ENCODE measurements around the gene RAPGEF2. TPM values are rescaled to one million over a fixed set of nuclear protein-coding genes. Genes with fewer than 3 reads are reported as not detected.
"Not testable (repeated sequence)": the region's sequence is repeated elsewhere in the genome, so short reads cannot be mapped to it uniquely, and the experiment has no call there.

Gene RAPGEF2
- total and polyA plus RNA-seq, 10 donors: 4.4 to 115 (median 91.0) TPM

DNA sequence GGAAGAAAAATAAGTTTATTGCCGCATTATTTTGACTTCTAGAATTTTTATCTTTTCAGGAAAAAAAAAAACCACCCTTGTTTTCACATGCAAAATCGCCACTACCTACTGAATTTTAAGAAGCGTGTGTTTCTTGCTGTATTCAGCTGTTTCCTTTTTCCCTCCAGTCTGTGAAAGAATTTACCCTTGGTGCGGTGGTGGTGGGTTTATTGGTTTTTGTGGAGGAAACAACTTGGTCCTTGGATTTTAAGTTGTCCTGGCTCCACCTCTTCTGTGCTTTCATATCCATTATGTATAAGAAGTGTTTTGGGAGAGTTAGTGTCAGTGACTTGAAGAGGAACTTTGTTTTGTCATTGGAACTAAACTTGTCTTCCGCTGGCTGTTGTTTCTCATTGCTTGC, 8.1 kb downstream of the RAPGEF2 start:
- peaks cover 0 to 9% (median 0%) of the 10 kb centered on the region in 8 donors for H3K9me3 ChIP-seq
- no peak overlapping the region for H3K4me3 ChIP-seq
- H3K27me3 ChIP-seq (replicated peaks in 1 of 7): no peaks in the 10 kb centered on the region
- intact Hi-C loops (cut with DNase I; ENCODE audit: low total_unique reads): no loop called here
- TF ChIP-seq, protein P1, sequence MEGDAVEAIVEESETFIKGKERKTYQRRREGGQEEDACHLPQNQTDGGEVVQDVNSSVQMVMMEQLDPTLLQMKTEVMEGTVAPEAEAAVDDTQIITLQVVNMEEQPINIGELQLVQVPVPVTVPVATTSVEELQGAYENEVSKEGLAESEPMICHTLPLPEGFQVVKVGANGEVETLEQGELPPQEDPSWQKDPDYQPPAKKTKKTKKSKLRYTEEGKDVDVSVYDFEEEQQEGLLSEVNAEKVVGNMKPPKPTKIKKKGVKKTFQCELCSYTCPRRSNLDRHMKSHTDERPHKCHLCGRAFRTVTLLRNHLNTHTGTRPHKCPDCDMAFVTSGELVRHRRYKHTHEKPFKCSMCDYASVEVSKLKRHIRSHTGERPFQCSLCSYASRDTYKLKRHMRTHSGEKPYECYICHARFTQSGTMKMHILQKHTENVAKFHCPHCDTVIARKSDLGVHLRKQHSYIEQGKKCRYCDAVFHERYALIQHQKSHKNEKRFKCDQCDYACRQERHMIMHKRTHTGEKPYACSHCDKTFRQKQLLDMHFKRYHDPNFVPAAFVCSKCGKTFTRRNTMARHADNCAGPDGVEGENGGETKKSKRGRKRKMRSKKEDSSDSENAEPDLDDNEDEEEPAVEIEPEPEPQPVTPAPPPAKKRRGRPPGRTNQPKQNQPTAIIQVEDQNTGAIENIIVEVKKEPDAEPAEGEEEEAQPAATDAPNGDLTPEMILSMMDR (IDR thresholded peaks at IDR 0.05 in 8 of 11, conservative IDR thresholded peaks at IDR 0.05 in 3 of 11): no peak
- TF ChIP-seq POLR2A (IDR thresholded peaks at IDR 0.05) (no peak), POLR2AphosphoS5 (IDR thresholded peaks at IDR 0.05) (no peak)
- H3K36me3 ChIP-seq: no peaks in the 10 kb centered on the region
- no peak for DNase-seq
- WGBS, 5 donors: 34 to 50% (median 38%) methylated on average over 5 of the region's 5 CpGs
- H3K27ac ChIP-seq: peak overlapping the region in 1 of 8 donors; percentile 31
- H3K4me1 ChIP-seq: peaks cover 5 to 49% (median 24%) of the 10 kb centered on the region in 6 donors

DNA sequence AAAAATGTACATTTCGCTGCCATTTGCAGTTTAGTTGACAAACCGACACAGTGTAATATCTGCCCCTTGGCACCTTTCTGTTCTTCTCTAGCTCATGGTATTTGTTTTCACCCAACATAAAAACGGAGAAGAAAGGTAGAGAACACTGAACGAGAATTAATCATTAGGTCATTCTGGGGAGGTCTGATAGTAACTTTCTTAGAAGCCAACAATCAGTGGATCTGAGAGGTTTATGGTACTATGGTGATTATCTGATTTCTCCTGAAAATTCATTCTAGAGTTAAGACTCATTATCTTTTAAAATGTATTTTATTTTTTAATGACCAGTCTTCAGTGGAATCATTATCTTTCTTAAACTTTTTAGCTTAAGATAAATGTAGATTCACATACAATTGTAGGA, 8.5 kb downstream of the RAPGEF2 start:
- peaks cover 0 to 9% (median 0%) of the 10 kb centered on the region in 8 donors for H3K9me3 ChIP-seq
- peak overlapping the region in 1 of 8 donors; percentile 31 for H3K27ac ChIP-seq
- no peak overlapping the region for H3K4me3 ChIP-seq
- intact Hi-C loops (cut with DNase I; ENCODE audit: low total_unique reads): no loop called here
- TF ChIP-seq, protein P1 (IDR thresholded peaks at IDR 0.05 in 8 of 11, conservative IDR thresholded peaks at IDR 0.05 in 3 of 11): no peak
- TF ChIP-seq POLR2AphosphoS5 (IDR thresholded peaks at IDR 0.05) (no peak), POLR2A (IDR thresholded peaks at IDR 0.05) (no peak)
- 71 to 81% (median 78%) methylated on average over 4 of the region's 4 CpGs for WGBS, 5 donors
- no peaks in the 10 kb centered on the region for H3K27me3 ChIP-seq (replicated peaks in 1 of 7)
- H3K4me1 ChIP-seq: peaks cover 3 to 45% (median 20%) of the 10 kb centered on the region in 6 donors
- no peaks in the 10 kb centered on the region for H3K36me3 ChIP-seq
- DNase-seq: no peak

DNA sequence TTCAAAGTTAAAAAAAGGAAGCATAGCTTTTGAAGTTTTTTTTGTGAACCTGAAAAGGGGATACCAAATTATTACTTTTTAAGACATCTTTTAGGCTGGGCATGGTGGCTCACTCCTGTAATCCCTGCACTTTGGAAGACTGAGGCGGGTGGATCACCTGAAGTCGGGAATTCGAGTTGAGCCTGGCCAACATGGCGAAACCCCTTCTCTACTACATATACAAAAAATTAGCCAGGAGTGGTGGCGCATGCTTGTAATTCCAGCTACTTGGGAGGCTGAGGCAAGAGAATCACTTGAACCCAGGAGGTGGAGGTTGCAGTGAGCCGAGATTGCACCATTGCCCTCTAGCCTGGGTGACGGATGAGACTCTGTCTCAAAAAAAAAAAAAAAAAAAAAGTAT, 10.5 kb downstream of the RAPGEF2 start:
- H3K27me3 ChIP-seq (replicated peaks in 1 of 7); H3K36me3 ChIP-seq; DNase-seq; H3K27ac ChIP-seq; H3K9me3 ChIP-seq; intact Hi-C loops (cut with DNase I; ENCODE audit: low total_unique reads); H3K4me3 ChIP-seq: not testable (repeated sequence)
- 94 to 100% (median 97%) methylated on average over 7 of the region's 7 CpGs for WGBS, 5 donors
- peaks cover 3 to 43% (median 19%) of the 10 kb centered on the region in 6 donors for H3K4me1 ChIP-seq

DNA sequence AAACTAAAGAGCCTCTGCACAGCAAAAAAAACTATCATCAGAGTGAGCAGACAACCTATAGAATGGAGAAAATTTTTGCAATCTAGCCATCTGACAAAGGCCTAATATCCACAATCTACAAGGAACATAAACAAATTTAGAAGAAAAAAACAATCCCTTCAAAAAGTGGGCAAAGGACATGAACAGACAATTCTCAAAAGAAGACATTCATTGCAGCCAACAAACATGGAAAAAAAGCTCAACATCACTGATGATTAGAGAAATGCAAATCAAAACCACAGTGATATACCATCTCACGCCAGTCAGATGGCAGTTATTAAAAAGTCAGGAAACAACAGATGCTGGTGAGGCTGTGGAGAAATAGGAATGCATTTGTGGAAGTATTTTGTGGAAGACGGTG, 13.2 kb downstream of the RAPGEF2 start:
- H3K27ac ChIP-seq; intact Hi-C loops (cut with DNase I; ENCODE audit: low total_unique reads); H3K27me3 ChIP-seq (replicated peaks in 1 of 7); DNase-seq; H3K36me3 ChIP-seq; H3K4me3 ChIP-seq; H3K9me3 ChIP-seq: not testable (repeated sequence)
- peaks cover 3 to 33% (median 13%) of the 10 kb centered on the region in 6 donors for H3K4me1 ChIP-seq
- 73 to 91% (median 78%) methylated on average over 2 of the region's 2 CpGs for WGBS, 5 donors

DNA sequence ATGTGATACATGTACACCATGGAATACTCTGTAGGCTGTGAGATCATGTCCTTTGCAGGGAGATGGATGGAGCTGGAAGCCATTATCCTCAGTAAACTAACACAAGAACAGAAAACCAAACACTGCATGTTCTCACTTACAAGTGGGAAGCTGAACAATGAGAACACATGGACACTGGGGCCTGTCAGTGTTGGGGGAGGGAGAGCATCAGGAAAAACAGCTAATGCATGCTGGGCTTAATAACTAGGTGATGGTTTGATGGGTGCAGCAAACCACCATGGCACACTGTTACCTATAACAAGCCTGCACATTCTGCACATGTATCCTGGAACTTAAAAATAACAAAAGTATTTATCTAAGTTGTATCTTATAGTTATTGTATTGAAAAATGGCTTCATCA, 13.8 kb downstream of the RAPGEF2 start:
- DNase-seq; H3K9me3 ChIP-seq; H3K27me3 ChIP-seq (replicated peaks in 1 of 7); H3K36me3 ChIP-seq; H3K27ac ChIP-seq; intact Hi-C loops (cut with DNase I; ENCODE audit: low total_unique reads); H3K4me3 ChIP-seq: not testable (repeated sequence)
- H3K4me1 ChIP-seq: peaks cover 3 to 28% (median 13%) of the 10 kb centered on the region in 6 donors

DNA sequence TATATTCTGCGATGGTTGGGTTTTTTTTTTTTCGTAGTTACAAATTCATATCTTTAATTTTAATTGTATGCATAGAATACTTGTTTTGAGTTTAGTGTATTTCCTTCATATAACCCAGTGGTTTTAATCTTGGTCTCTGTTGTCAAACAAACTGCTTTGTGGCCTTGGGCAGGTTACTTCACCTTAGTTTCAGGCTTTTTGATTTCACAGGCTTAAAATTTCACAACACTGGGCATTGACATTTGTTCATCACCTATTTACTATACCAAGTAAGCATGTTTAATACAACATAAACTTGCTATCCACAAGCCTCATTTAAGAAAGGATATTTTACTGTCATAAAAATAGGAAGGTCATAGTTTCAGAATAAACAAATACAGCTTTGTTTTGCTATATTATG, 14.7 kb downstream of the RAPGEF2 start:
- Histone ChIP-seq H3K27ac (peak overlapping the region in 1 of 8 donors; percentile 38), H3K27me3 (replicated peaks in 1 of 7) (no peaks in the 10 kb centered on the region), H3K4me3 (no peak overlapping the region), H3K4me1 (peaks cover 3 to 31% (median 13%) of the 10 kb centered on the region in 6 donors), H3K9me3 (peaks cover 0 to 9% (median 0%) of the 10 kb centered on the region in 8 donors), H3K36me3 (no peaks in the 10 kb centered on the region)
- intact Hi-C loops (cut with DNase I; ENCODE audit: low total_unique reads): no loop called here
- no peak for DNase-seq
- TF ChIP-seq POLR2AphosphoS5 (IDR thresholded peaks at IDR 0.05) (no peak), POLR2A (IDR thresholded peaks at IDR 0.05) (no peak)
- TF ChIP-seq, protein P1 (IDR thresholded peaks at IDR 0.05 in 8 of 11, conservative IDR thresholded peaks at IDR 0.05 in 3 of 11): no peak
- WGBS, 5 donors: 69 to 88% (median 74%) methylated on average over 2 of the region's 2 CpGs

All from spleen (tissue), 11 donors.